NCI-H2029 (cell line): Measurements from ENCODE around the gene ZFHX2.

Source experiments
- DNase-seq: peaks from one replicate; lab custom pipeline; 2025; lab: John Stamatoyannopoulos, UW

The ZFHX2 gene

DNA sequence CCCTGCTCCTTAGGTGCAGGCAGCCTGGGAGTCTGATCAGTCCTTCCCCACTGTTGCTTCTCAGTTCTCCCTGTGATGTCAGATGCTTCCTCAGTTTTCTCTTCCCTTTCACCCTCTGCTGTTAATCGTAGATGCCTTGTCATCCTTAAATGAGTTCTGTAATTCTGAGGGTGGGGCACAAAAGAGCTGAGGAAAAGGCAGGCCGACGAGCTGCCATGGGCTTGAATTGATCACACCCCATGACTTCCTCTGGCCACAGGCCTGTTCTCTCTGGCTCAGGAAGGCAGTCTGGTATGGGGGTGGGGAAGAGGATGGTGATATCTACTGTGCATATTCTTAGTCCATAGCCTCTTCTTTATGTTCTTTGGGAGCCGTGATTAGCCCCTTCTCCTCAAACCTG is 21.3 kb upstream of the ZFHX2 start:
- DNase-seq, result no peak

DNA sequence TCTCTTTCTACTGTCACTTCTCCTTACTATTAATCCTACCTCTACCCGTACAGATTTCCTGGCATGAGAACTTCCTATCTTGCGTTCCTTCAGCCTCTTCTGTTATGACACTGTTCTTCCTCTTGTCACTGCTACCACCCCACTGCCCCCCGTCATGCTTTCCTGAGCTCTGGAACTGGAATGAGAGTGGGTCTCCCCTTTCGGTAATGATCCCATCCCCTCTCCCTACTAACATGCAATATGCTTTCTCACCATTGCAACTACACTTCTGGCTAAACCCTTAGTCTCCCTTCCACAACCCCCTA is 20.9 kb upstream of the ZFHX2 start:
- no peak for DNase-seq

DNA sequence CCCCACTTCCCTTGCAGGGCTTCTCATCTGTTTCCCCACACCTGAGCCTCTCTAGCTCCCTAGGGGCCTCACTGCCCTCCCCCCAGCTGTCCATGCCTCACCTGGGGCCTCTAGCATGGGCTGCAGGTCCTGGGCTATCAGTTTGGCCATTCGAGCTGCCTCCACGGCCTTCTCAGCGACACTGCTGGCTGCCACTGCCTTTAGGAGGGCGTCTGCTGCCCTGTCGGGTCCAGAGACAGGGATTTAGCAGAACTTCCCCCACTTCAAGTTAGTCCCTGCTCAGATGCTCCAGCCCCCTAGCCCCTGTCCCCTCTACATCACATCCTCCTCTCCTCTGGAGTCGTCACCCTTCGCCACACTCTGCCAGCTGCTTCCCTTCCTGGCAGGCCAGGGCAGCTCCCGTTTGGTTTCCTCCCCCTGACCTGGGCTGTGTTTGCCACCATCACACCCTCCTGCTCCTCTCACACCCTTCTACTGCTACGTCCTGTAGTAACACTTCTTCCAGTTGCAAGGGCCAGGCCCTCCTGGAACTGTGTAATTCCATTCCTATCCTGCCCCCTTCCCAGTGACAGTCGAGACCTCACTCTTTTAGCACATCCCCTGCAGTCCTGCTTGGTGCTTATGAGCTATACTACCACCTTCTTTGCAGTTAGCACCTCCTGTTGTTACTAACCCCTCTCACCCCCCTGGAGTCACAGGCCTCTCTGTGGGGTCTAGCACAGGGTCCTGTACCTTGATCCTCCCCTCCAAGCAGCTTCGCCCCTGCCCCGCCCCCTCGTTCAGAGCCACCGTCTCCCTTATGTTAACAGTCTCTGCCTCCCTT is 20.3 kb upstream of the ZFHX2 start:
- DNase-seq, result no peak

DNA sequence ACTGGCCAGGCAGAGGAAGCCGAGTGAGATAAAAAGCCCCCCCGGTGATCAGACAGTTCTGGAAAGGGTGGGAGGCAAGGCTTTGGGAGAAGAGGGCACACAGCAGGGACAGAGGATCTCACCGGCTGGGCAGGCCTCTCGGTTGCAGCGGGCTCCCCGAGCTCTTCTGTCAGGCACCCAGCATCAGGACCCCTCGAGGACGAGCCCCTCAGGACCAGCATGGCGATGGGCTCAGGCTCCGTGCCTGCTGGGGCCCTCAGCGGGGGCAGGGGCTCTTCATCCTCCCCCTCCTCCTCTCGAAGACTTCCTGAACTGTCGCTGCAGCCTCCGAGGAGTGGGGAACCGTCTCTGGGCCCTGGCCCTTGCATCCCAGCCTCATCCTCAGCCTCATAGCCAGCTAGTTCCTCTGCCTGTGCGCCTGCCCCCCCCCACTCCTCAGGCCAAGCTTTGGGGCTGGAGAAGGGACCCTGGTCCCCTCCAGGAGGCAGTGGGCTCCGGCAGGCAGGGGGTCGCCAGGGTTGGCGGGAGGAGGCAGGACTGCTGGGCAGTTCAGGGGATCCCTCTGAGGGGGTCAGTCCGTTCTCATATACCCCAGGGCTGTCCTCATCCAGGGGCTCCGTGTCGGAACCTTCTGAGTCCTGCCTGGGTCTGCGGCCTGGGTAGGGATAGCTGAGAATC is 19.4 kb upstream of the ZFHX2 start:
- DNase-seq, result no peak

DNA sequence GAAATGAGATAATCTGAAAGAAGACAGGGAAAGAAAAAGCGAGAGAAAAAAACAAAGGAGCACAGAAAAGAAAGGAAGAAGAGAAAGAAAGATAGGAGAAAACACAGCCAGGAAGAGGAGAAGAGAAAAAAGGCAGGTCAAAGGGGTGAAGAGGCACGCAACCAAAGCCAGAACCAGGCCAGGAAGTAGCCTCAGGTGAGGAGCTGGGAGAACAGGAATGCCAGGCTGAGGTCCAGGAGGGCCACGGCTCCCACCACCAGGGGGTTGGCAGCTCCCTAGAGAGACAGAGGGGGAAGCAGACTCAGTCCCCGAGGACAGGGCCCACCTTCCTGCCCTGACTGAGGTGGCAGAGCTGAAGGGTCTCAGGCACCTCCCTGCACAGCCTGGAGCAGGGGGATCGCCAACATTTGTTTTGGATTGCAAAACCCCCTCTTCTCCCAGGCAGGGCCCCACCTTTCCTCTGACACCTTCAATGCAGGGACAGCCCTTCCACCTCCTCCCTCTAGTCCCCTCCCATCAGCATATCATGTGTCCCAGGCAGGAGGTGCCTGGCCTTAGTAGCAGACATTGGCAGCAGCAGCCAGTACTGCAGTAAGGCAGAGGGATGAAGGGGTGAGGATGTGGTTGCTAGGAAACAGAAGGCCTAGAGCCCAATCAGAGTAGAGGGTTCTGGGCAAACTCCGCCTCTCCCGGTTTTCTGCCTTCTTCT is 18.0 kb upstream of the ZFHX2 start:
- DNase-seq, result no peak

DNA sequence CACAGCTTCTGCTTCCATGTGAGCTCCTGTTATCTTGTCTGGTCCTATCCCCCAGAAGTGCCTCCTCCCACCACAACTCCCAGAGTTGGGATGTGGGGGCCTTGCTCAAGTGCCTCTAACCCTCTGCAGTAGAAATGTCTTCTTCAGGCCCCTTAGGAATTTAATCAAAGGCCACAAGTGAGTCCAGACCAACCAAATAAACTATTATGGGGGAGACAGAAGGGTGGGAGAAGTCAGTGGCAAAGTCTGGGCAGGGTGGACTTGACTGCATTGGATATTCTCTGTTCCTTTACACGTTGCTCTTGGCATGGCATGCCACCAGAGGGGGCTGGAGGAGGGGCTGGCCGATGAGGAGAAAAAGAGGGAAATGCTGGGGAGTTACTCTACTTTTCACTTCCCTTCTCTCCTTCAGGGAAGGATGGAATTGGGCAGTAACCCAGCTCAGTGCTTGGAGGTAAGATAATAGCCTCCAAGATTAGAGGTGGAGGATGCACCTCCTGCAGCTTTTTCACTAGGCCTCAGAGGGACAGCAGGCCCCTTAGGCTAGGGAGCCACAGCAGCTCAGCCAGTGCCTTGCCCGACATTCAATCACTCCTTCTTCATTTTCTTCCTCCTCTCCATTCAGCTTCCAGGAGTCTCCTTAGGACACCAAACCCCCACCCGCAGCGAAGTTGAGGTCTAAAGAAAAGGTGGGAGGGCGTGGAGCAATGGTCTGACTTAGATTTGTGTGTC is 17.2 kb upstream of the ZFHX2 start:
- DNase-seq, result no peak

DNA sequence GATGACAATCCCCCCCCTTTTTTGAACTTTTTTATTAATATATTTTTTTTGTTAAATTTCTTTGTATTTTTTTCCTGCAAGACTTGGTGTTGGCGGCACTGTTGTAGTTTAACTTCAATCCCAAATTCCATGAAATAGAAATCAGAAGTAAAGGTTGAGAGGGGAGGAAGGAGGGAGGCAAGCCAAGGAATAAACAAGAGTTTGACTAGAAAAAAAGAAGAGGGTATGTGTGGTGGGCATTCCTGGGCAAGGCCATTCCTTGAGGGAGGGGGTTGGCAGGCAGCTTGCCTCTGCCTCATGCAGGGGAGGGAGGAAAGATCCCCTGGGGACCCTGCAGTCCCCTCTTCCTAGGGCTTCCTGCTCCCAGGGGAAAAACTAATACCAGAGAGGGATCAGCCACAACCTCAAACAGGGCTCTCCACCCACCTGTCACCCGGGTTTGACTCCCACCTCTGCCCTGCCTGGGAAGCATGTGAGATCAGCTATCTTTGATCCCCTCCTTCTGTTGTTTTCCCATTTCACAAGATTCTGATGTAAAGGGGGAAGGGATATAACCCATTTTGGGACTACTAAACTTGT is 16.5 kb upstream of the ZFHX2 start:
- DNase-seq, result no peak

DNA sequence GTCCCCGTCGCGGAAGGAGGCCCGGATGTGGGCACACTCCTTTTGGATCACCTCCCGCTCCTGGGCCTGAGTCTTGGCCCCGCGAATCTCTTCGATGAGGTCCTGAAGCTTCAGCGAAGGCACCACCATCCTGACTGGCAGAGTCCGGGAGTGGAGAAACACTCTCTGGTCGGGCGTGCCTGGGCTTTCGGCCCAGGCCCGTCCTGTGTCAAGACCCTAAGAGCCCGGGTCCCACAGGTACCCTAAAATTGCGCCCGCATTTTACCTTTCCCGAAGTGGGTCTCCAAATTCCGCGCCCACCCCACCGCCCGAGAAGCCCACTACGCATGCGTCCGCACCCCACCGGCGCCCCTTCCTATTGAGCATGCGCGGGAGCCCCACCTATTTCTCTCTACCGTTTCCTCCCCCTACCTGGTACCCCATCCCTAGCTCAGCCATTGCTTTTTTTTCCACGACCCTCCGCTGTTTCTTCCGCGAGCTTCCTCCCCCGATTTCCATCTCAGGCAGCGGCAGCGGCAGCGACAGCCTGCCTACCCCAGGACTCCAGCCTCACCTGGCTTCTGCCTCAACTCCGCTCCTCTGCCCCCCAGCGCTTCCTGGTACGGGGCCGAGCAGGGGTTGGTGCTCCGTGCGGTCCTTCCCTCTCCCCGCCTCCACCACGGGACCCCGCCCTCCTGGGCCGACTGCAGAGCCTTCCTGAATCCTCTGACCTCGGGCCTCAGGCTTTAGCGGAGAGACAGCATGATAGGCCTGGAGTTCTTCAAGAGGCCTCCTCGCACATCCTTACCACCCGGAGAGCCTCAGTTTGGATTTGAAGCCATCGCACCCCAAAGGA is 15.8 kb upstream of the ZFHX2 start, which contains the start of gene AP1G2:
Gene AP1G2, minus strand, starts transcription at position 606 of the 835 bp plus-strand sequence. Its CDS starts 477 bp downstream, at position 129.
- peak; percentile 88 for DNase-seq

DNA sequence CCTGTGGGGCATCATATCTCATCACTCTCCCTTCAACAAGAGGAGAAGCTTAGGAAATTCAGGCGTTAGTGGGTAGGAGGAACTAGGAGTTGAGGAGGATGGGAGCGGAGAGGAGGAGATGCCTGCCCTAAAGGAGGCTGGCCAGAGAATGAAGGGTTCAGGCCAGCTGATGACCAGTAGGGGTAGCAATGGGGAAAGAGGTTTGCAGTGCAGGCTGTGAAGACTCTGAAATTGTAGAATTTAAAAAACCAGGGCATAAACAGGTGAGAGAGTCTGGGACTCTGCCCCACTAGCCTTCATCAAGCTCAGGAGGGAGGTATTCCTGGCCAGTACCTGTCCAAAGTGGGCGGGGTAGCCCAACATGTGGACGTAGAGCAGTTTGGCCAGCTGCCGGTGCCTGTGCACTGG is 15.2 kb upstream of the ZFHX2 start:
- no peak for DNase-seq

DNA sequence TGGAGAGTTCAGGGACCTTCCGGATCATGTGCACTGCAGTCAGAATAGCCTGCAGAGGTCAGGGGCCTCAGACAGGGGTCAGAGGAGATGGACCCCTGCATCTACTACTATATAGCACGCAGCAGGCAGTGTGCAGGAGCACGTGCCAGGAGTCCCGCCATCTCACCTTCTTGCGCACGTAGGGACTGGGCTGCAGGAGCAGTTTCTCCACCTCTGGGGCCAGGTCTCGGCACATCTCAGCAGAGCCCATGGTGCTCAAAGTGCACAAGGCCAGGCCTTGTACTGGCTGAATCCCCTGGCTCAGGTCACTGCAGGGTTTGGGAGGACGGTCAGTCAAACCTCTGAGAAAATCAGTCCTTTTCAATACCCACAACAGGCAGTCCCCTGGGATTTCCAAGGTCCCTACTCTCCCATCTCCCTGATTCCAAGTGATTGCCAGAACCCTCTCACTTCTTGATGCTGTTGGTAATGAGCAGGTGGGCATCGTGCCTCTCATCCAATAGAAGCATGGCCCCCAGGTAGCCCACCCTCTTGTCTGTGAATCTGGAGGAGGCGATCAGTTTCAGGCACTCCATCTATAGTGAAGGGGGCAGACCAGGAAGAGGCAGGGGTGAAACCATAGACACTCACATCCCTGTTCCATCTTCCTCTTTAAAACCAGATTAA is 14.7 kb upstream of the ZFHX2 start:
- no peak for DNase-seq

DNA sequence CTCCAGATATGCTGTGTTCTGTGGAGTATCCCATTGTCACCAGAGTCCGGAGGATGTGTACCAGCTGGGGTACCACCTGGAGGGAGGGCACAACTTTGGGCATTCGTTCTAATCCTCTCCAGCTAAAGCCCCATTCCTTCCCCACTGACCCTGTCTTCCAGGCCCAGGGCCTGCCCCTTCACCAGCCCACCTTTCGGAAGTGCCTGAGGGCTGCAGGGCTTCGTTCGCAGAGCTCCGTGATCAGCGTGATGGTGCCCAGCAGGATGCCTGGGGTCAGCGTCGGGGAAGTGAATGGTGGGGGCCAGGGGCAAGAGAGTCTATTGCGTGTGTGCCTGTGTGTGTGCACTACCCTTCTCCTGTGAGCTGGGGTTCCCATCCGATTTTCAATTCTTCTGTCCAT is 14.1 kb upstream of the ZFHX2 start:
- DNase-seq, result no peak

DNA sequence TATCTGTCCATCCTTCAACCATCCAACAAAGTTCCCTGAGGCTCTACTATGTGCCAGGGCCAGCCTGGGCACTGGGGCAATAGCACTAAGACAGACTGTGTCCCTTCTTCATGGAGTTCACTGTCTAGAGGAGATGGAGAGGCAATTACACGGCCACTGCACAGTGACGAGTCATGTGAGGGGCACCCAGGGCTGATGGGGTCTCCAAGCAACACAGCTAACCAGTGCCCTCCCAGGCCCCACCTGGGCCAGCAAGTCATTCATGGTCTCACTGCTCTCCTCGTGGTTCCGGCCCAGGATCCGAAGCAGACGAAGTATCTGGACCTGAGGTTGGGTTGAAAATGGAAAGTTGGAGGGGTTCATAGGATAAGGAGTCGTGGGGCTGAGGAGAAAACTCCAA is 13.3 kb upstream of the ZFHX2 start:
- no peak for DNase-seq

DNA sequence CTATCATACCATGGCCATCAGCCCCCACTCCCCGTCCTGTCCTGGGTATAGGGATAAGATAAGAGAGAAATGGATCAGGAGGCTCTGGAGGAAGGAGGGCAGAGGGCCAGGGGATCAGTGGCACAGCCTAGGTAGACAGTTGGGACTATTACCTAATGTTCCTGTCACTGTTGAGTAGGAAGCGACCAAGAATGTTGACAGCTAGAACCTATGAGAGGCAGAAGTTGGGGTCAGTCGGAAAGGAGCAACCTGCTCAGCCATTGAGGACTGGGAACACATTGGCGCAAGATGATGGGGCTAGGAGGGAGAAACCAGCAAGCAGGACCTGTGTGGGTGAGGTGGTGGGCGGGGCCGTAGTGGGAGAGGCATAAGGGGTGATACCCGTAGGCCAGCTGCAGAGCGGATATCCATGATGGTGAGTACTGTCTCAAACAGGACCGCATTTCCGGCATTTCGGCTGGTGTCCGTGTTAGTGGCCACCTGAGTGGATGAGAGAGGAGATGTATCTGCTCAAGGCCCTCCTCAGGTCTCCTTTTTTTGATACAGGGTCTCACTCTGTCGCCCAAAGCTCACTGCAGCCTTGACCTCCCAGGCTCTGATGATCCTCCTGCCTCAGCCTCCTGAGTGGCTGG is 12.7 kb upstream of the ZFHX2 start:
- no peak for DNase-seq

DNA sequence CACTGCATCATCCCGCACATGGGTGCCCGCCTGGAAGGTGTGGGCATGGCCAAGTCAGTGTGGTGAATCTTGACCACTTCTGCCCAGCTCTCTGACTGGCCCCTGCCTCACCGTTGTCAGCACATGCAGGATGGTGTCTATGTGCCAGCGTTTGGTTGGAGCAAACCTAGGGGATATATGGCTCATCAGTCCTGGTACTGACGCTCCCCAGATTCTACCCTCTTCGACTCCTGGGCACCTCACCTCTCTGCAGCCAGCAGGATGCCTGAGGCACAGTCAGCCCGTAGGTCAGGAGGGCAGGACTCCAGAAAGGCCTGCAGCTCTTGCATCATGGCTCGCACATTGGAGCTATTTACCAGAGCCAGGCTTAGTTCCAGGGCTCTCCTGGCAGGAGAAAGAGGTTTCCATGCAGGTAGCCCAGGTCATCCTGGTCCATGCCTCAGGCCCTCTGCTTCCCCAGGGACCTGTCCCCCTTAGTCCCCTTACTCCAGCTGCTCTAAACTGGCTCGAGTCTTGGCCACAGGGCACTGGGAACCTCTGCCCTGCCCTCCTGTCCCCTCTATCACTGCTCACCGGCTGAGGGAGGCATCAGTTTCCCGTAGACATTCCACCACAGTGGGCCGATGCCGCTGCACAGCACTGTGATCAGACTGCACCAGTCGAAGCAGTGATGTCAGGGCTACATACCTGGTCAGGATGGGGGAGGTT is 12.1 kb upstream of the ZFHX2 start:
- no peak for DNase-seq

DNA sequence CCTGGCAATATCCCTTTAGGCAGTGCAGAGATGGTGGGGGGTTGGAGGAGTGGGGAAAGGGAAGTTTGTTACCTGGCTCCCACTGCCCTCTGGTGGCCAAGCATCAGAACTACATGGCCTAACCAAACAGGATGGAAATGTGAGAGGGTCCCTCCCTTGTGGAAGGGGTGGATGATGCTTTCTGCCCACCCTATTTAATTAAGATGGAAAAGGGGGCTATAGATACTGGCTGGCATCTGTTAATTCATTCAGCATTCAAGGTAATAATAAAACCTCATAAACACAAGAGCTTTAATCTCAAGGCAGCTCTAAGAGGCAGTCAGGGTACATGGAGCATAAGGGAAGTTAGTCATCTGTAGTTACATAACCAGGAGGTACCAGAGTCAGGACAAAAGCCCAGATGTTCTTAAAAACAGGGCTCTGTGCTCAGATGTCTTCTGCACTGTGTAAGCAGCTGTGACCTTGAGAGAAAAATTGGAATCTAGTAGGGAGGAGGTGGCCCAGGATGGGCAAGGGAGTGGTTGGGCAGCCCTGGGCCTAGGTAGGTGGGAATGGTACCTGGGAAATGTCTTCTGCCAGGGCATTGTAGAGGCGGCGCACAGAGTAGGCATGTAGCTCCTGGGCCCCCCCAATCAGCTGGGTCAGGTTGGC is 11.4 kb upstream of the ZFHX2 start:
- DNase-seq, result peak; percentile 66

DNA sequence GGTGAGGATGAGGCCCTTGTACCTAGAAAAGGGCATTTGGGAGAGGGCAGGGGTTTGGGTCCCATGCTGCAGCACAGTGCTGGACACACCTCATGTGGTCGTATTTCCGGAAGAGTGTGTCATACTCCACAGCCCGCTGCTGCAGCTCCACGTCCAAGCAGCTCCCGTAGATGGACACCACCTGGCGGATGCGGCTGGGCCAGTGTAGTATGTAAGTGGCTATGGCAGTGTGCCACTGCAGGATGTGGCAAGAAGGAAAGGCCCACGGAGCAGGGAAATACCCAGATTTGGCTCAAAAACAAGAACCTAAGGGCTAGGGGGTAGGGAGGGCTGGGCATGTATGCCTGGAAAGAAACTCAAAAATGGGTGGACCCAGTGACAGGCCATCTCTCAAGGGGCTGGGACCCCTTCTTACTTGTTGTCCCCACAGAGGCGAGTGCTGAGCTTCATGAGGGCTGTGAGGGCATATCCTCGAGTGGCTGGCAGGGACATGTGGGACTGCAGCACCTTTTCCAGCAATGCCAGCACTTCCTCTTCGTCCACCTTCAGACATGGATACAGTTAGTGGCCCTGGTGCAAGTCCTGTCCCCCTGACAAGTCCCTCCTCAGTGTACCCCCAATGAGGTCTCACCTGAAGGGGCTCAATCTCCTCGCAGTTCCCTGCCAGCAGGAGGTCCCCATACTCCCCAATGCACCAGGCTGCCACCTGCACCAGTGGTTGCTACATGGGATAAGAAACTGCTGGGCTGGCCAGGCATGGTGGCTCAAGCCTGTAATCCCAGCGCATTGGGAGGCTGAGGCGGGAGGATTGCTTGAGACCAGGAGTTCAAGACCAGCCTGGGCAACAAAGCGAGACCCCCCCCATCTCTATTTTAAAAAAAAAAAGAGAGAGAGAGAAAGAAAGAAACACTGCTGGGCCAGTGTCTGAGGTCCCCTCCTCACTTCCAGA is 10.6 kb upstream of the ZFHX2 start:
- peak; percentile 92 for DNase-seq

DNA sequence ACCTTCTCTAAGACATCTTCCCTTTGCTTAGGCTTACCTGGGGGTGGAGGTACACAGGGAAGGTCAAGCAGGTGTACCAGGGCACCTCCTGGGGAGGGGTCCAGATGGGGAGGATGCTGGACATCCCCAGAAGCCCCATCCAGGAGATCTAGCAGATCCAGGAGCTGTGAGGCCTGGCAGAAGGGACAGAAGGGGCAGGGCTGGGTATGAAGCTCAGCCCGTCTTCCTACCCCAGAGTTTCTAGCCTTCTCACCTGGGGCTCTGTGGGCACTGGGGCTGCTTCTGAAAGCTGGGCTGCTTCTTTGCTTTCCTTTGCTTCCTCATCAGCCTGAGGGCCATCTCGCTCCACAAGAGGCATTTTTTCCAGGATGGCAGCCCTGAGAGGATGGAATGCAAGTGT is 9.7 kb upstream of the ZFHX2 start:
- DNase-seq, result no peak
